Measurements from ENCODE around the gene GABRR1. TPM values are rescaled to one million over a fixed set of nuclear protein-coding genes. Genes with fewer than 3 reads are reported as not detected.

The GABRR1 gene
- total RNA-seq (2014; rRNA removed; shearing (Covaris generic)) (not detected in 2 replicates), total RNA-seq (2022) (not detected in 2 replicates), Bru-seq, nascent RNA (not detected), BruChase-seq, experiment 1, labeled RNA remaining after a 6-hour chase (percentile 3 among the genes with signal in this experiment), BruChase-seq, experiment 2, labeled RNA remaining after a 2-hour chase (percentile 6 among the genes with signal in this experiment)
- long read RNA-seq = 0 reads

DNA sequence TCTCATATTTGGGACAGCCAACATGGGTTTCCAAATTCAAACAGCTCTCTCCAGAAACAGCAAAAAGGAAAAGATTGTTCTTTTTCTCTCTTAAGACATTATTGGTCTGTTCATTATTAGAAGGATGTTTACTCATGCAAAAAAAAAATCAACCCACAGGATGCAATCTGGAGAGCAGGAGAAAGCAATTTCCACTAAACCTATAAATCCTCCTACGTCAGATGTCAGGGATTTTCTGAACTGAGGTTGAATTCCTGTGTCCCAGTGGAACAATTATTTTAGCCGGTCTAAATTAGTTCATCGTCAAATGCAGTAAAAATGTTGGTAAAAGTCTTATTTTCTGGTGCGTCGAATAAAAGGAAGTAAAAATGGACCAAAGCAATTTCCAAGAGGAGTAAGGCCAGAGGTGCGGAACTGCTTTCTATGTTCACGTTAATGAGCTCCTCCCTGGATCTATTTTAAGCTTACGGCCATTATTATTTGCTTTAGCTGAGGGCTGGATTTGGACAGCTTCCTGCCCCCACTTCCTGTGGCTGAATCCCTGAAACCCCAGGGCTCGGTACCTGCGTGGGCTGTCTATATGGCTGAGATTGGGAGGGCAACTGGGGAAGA, at the start of gene GABRR1:
GABRR1 (minus strand) TSS at position 60 of the 612 bp plus-strand sequence; CDS start at position 24, 36 bp downstream.
- no peak within 1 kb of the TSS for H3K27ac ChIP-seq (ENCODE audit: low read depth, low read length, poor library complexity, severe bottlenecking)
- BruUV-seq (replicated peaks) = no TSS peak
- no peak within 1 kb of the TSS for H3K4me2 ChIP-seq (ENCODE audit: low read length)
- POLR2A ChIA-PET = interaction anchor here (0.5 to 1.0 kb wide), 3 partner anchors 11 to 388 kb away, joined by 3 to 4 read pairs (median 3); no protein-coding TSS in a partner anchor
- no peak for TF ChIP-seq EZH2phosphoT487 (IDR thresholded peaks at IDR 0.05; ENCODE audit: borderline replicate concordance, low read depth, low read length)
- TF ChIP-seq, protein P1, sequence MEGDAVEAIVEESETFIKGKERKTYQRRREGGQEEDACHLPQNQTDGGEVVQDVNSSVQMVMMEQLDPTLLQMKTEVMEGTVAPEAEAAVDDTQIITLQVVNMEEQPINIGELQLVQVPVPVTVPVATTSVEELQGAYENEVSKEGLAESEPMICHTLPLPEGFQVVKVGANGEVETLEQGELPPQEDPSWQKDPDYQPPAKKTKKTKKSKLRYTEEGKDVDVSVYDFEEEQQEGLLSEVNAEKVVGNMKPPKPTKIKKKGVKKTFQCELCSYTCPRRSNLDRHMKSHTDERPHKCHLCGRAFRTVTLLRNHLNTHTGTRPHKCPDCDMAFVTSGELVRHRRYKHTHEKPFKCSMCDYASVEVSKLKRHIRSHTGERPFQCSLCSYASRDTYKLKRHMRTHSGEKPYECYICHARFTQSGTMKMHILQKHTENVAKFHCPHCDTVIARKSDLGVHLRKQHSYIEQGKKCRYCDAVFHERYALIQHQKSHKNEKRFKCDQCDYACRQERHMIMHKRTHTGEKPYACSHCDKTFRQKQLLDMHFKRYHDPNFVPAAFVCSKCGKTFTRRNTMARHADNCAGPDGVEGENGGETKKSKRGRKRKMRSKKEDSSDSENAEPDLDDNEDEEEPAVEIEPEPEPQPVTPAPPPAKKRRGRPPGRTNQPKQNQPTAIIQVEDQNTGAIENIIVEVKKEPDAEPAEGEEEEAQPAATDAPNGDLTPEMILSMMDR (conservative IDR thresholded peaks at IDR 0.05; ENCODE audit: low read length) = no peak
- H3K79me2 ChIP-seq (ENCODE audit: insufficient read depth, low read depth, low read length) = no peaks in the 10 kb centered on the region
- no peak within 1 kb of the TSS for H3K4me3 ChIP-seq (ENCODE audit: low read depth, low read length, poor library complexity, severe bottlenecking)
- H3K4me1 ChIP-seq (ENCODE audit: insufficient read depth, low read length, poor library complexity, severe bottlenecking) = peaks cover 3% of the 10 kb centered on the region
- H2AFZ ChIP-seq (ENCODE audit: low read length) = no peak within 1 kb of the TSS; the same call in 1 of the 2 replicates
- CTCF ChIA-PET (ENCODE audit: unreplicated experiment) = no interaction called here
- H4K20me1 ChIP-seq (ENCODE audit: insufficient read depth, low read length) = no peaks in the 10 kb centered on the region
- H3K9me3 ChIP-seq (ENCODE audit: low read length) = no peaks in the 10 kb centered on the region
- H3K36me3 ChIP-seq (ENCODE audit: insufficient read depth, low read length) = no peaks in the 10 kb centered on the region
- DNase-seq (ENCODE audit: low spot score) = no peak
- no peaks in the 10 kb centered on the region for H3K9me2 ChIP-seq (ENCODE audit: insufficient read depth, low read length)
- intact Hi-C loops (cut with micrococcal nuclease; ENCODE audit: unreplicated experiment) = no loop called here

DNA sequence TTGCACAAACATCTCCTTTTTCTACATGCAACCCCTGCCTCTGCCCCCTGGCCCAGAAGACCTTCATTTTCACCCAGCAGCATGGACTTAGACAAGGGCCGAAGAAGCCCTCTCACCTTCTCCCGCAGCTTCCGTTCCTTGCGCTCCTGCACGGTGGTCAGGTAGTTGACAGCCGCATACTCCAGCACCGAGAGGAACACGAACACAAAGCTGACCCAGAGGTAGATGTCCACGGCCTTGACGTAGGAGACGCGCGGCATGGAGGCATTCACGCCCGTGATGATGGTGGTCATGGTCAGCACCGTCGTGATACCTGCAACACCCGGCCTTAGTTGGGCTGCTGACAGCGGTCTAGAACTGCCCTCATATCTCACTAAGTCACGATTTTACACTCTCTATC, 47.1 kb upstream of the GABRR1 start:
- ChIA-PET CTCF (ENCODE audit: unreplicated experiment) (no interaction called here), POLR2A (no interaction called here)
- no peak overlapping the region for H3K27ac ChIP-seq (ENCODE audit: low read depth, low read length, poor library complexity, severe bottlenecking)

More for the DNA sequence above, 47.1 kb upstream of the GABRR1 start:
- H3K9me2 ChIP-seq (ENCODE audit: insufficient read depth, low read length) = no peaks in the 10 kb centered on the region
- no TSS peak for BruUV-seq (replicated peaks)
- H3K4me1 ChIP-seq (ENCODE audit: insufficient read depth, low read length, poor library complexity, severe bottlenecking) = peaks cover 21% of the 10 kb centered on the region
- no peak for TF ChIP-seq EZH2phosphoT487 (IDR thresholded peaks at IDR 0.05; ENCODE audit: borderline replicate concordance, low read depth, low read length)
- TF ChIP-seq, protein P1 (conservative IDR thresholded peaks at IDR 0.05; ENCODE audit: low read length) = no peak
- H3K4me3 ChIP-seq (ENCODE audit: low read depth, low read length, poor library complexity, severe bottlenecking) = no peak overlapping the region
- H3K79me2 ChIP-seq (ENCODE audit: insufficient read depth, low read depth, low read length) = no peaks in the 10 kb centered on the region
- H4K20me1 ChIP-seq (ENCODE audit: insufficient read depth, low read length) = no peaks in the 10 kb centered on the region
- intact Hi-C loops (cut with micrococcal nuclease; ENCODE audit: unreplicated experiment) = no loop called here
- H3K4me2 ChIP-seq (ENCODE audit: low read length) = no peak overlapping the region
- no peak overlapping the region for H2AFZ ChIP-seq (ENCODE audit: low read length)
- H3K9me3 ChIP-seq (ENCODE audit: low read length) = no peaks in the 10 kb centered on the region
- DNase-seq (ENCODE audit: low spot score) = no peak
- no peaks in the 10 kb centered on the region for H3K36me3 ChIP-seq (ENCODE audit: insufficient read depth, low read length)

All from OCI-LY7 (cell line).